T-helper 17 cell (primary cell): Measurements from ENCODE around the gene USP48. TPM values are rescaled to one million over a fixed set of nuclear protein-coding genes. Genes with fewer than 3 reads are reported as not detected.

Experiments
- ATAC-seq: fragments of 150-1000 bp; cut with Tn5 transposase; 2 replicates; pipeline ENCODE4 v1.10.0; 2021; ENCODE audit warnings: mild to moderate bottlenecking, moderate library complexity
- DNase-seq, 3 donors: peaks; one replicate each; pipeline versions ENCODE4 v3.0.0 to v3.0.0-alpha.2; 2020 to 2021
- H3K9me3 ChIP-seq: one replicate; pipeline ENCODE4 v1.7.0; 2013; ENCODE audit warnings: low read length, mild to moderate bottlenecking; ENCODE audit not compliant: control insufficient read depth, poor library complexity, severe bottlenecking
- H3K27ac Mint-ChIP-seq: one replicate; pipeline ENCODE4 v1.8.0; 2022; ENCODE audit warnings: mild to moderate bottlenecking, moderate library complexity, mixed read lengths
- H3K27me3 Mint-ChIP-seq: one replicate; pipeline ENCODE4 v1.8.0; 2022; ENCODE audit warnings: mixed read lengths
- H3K36me3 Mint-ChIP-seq: one replicate; pipeline ENCODE4 v1.8.0; 2022; ENCODE audit warnings: low read depth, mixed read lengths
- H3K4me1 Mint-ChIP-seq: one replicate; pipeline ENCODE4 v1.8.0; 2022; ENCODE audit warnings: mild to moderate bottlenecking, mixed read lengths
- H3K4me3 Mint-ChIP-seq: one replicate; pipeline ENCODE4 v1.8.0; 2022; ENCODE audit warnings: mild to moderate bottlenecking, moderate library complexity, mixed read lengths
- total RNA-seq, 4 donors: library from RNA in 2 of 4; stranded (reverse) in 2 of 4; gene quantifications; one replicate each; pipeline ENCODE4 v1.2.3 and lab custom pipeline; 2022 to 2026

The USP48 gene
- total RNA-seq, 2 donors from 2014 or later = 84.3 to 93.3 TPM

- no peak overlapping the region for H3K4me3 Mint-ChIP-seq
Measured at GRCh38 chr1:21705303-21705980, 77.5 kb downstream of the USP48 start.

GRCh38 chr1:21704145-21704544 lies 78.8 kb downstream of the USP48 start:
- ATAC-seq (no peak), DNase-seq (no peak)
- Mint-ChIP-seq H3K27me3 (no peaks in the 10 kb centered on the region), H3K36me3 (peaks cover 8% of the 10 kb centered on the region), H3K4me3 (no peak overlapping the region), H3K4me1 (peaks cover 5% of the 10 kb centered on the region), H3K27ac (no peak overlapping the region)
- no peaks in the 10 kb centered on the region for H3K9me3 ChIP-seq

More at GRCh38 chr1:21705303-21705980, 77.5 kb downstream of the USP48 start:
- DNase-seq (no peak), ATAC-seq (no peak)
- no peaks in the 10 kb centered on the region for H3K9me3 ChIP-seq
- H3K27me3 Mint-ChIP-seq = no peaks in the 10 kb centered on the region
- H3K4me1 Mint-ChIP-seq = peaks cover 5% of the 10 kb centered on the region
- H3K27ac Mint-ChIP-seq = peak overlapping the region; percentile 6
- peaks cover 8% of the 10 kb centered on the region for H3K36me3 Mint-ChIP-seq

- DNase-seq (no peak), ATAC-seq (no peak)
- H3K27ac Mint-ChIP-seq = peak overlapping the region; percentile 16
- H3K27me3 Mint-ChIP-seq = no peaks in the 10 kb centered on the region
- no peak overlapping the region for H3K4me3 Mint-ChIP-seq
- H3K9me3 ChIP-seq = no peaks in the 10 kb centered on the region
- H3K4me1 Mint-ChIP-seq = peaks cover 5% of the 10 kb centered on the region
- H3K36me3 Mint-ChIP-seq = peaks cover 8% of the 10 kb centered on the region
Measured at GRCh38 chr1:21703318-21703963, 79.5 kb downstream of the USP48 start.

GRCh38 chr1:21702780-21703179 lies 80.2 kb downstream of the USP48 start:
- Mint-ChIP-seq H3K27me3 (no peaks in the 10 kb centered on the region), H3K27ac (peak overlapping the region; percentile 16), H3K4me1 (peaks cover 5% of the 10 kb centered on the region), H3K4me3 (no peak overlapping the region), H3K36me3 (peaks cover 8% of the 10 kb centered on the region)
- ATAC-seq (no peak), DNase-seq (no peak)
- no peaks in the 10 kb centered on the region for H3K9me3 ChIP-seq

GRCh38 chr1:21701401-21701800 lies 81.5 kb downstream of the USP48 start:
- Mint-ChIP-seq H3K36me3 (peaks cover 8% of the 10 kb centered on the region), H3K4me3 (no peak overlapping the region), H3K4me1 (peaks cover 5% of the 10 kb centered on the region), H3K27ac (no peak overlapping the region), H3K27me3 (no peaks in the 10 kb centered on the region)
- ATAC-seq = no peak
- DNase-seq = no peak
- no peaks in the 10 kb centered on the region for H3K9me3 ChIP-seq

GRCh38 chr1:21700094-21700493 lies 82.9 kb downstream of the USP48 start:
- peaks cover 5% of the 10 kb centered on the region for H3K4me1 Mint-ChIP-seq
- no peak overlapping the region for H3K4me3 Mint-ChIP-seq
- no peak overlapping the region for H3K27ac Mint-ChIP-seq
- ATAC-seq = no peak
- peaks cover 8% of the 10 kb centered on the region for H3K36me3 Mint-ChIP-seq
- no peaks in the 10 kb centered on the region for H3K27me3 Mint-ChIP-seq
- no peaks in the 10 kb centered on the region for H3K9me3 ChIP-seq
- no peak for DNase-seq

- no peak overlapping the region for H3K4me3 Mint-ChIP-seq
- DNase-seq (no peak), ATAC-seq (no peak)
Measured at GRCh38 chr1:21696931-21697330, 86.0 kb downstream of the USP48 start.

GRCh38 chr1:21693732-21694131 lies 89.2 kb downstream of the USP48 start:
- Mint-ChIP-seq H3K4me1 (no peaks in the 10 kb centered on the region), H3K27me3 (no peaks in the 10 kb centered on the region), H3K27ac (no peak overlapping the region), H3K36me3 (peaks cover 4% of the 10 kb centered on the region), H3K4me3 (no peak overlapping the region)
- DNase-seq = no peak
- no peaks in the 10 kb centered on the region for H3K9me3 ChIP-seq
- no peak for ATAC-seq

More at GRCh38 chr1:21696931-21697330, 86.0 kb downstream of the USP48 start:
- H3K4me1 Mint-ChIP-seq = no peaks in the 10 kb centered on the region
- H3K27me3 Mint-ChIP-seq = no peaks in the 10 kb centered on the region
- no peaks in the 10 kb centered on the region for H3K9me3 ChIP-seq
- H3K36me3 Mint-ChIP-seq = peaks cover 4% of the 10 kb centered on the region
- H3K27ac Mint-ChIP-seq = no peak overlapping the region

- H3K9me3 ChIP-seq = no peaks in the 10 kb centered on the region
- no peak for DNase-seq
- Mint-ChIP-seq H3K27ac (no peak overlapping the region), H3K4me1 (no peaks in the 10 kb centered on the region), H3K36me3 (peaks cover 7% of the 10 kb centered on the region), H3K27me3 (no peaks in the 10 kb centered on the region), H3K4me3 (no peak overlapping the region)
- ATAC-seq = no peak
Measured at GRCh38 chr1:21691739-21692138, 91.2 kb downstream of the USP48 start.

- H3K4me3 Mint-ChIP-seq = no peak overlapping the region
- ATAC-seq (no peak), DNase-seq (no peak)
- H3K36me3 Mint-ChIP-seq = peaks cover 10% of the 10 kb centered on the region
- H3K4me1 Mint-ChIP-seq = no peaks in the 10 kb centered on the region
- no peaks in the 10 kb centered on the region for H3K27me3 Mint-ChIP-seq
- H3K27ac Mint-ChIP-seq = no peak overlapping the region
- H3K9me3 ChIP-seq = no peaks in the 10 kb centered on the region
Measured at GRCh38 chr1:21689661-21690372, 93.1 kb downstream of the USP48 start.

- DNase-seq (no peak), ATAC-seq (no peak)
- Mint-ChIP-seq H3K4me3 (no peak overlapping the region), H3K27me3 (no peaks in the 10 kb centered on the region), H3K36me3 (peaks cover 13% of the 10 kb centered on the region), H3K4me1 (no peaks in the 10 kb centered on the region), H3K27ac (peak overlapping the region; percentile 32)
- H3K9me3 ChIP-seq = no peaks in the 10 kb centered on the region
Measured at GRCh38 chr1:21687081-21687529, 95.8 kb downstream of the USP48 start.

GRCh38 chr1:21685946-21686678 lies 96.8 kb downstream of the USP48 start:
- no peak overlapping the region for H3K4me3 Mint-ChIP-seq
- no peak for ATAC-seq

GRCh38 chr1:21681426-21681825 lies 101.5 kb downstream of the USP48 start:
- Mint-ChIP-seq H3K27ac (no peak overlapping the region), H3K27me3 (no peaks in the 10 kb centered on the region), H3K36me3 (peaks cover 10% of the 10 kb centered on the region)

More at GRCh38 chr1:21685946-21686678, 96.8 kb downstream of the USP48 start:
- Mint-ChIP-seq H3K36me3 (peaks cover 14% of the 10 kb centered on the region), H3K27ac (peak overlapping the region; percentile 32), H3K27me3 (no peaks in the 10 kb centered on the region), H3K4me1 (no peaks in the 10 kb centered on the region)
- no peak for DNase-seq
- H3K9me3 ChIP-seq = no peaks in the 10 kb centered on the region

More at GRCh38 chr1:21681426-21681825, 101.5 kb downstream of the USP48 start:
- no peak for ATAC-seq
- DNase-seq = no peak
- no peak overlapping the region for H3K4me3 Mint-ChIP-seq
- no peaks in the 10 kb centered on the region for H3K9me3 ChIP-seq
- H3K4me1 Mint-ChIP-seq = no peaks in the 10 kb centered on the region
